ENCODE measurements around the gene SPRED2. TPM values are rescaled to one million over a fixed set of nuclear protein-coding genes. Genes with fewer than 3 reads are reported as not detected.

The SPRED2 gene
- total RNA-seq, 1 donor from 2014 or later, result 55.8 TPM

DNA sequence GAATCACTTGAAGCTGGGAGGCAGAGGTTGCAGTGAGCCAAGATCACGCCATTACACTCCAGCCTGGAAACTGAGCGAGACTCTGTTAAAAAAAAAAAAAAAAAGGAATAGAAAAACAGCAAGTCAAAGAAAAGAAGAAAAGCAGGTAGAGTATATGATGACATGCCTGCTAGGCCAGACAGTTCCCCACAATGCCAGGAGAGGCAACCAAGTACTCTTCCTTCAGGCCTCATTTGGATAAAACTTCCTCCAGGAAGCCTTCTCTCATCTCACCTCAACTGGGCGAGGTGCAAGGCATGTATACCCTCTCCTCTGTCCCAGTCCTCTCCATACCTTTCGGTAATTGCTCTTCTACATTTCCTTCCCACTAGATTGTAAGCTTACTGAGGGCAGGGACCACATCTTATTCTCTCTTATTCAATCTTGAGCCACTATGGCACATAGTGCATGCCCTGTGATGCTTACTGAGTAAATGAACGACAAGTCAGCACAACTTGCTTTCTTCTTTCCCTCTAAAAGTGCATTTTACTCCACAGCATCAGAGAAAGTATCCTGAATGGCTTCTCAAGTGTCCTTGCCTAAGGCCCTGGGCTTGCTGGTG is 10.1 kb upstream of the SPRED2 start:
- Mint-ChIP-seq H3K27ac (ENCODE audit: unreplicated experiment) (no peak overlapping the region), H3K4me1 (peaks cover 24% of the 10 kb centered on the region), H3K27me3 (ENCODE audit: low read depth) (no peaks in the 10 kb centered on the region), H3K9me3 (peaks cover 6% of the 10 kb centered on the region), H3K36me3 (ENCODE audit: low read depth) (no peaks in the 10 kb centered on the region), H3K4me3 (no peak overlapping the region)
- TF ChIP-seq, protein P1, sequence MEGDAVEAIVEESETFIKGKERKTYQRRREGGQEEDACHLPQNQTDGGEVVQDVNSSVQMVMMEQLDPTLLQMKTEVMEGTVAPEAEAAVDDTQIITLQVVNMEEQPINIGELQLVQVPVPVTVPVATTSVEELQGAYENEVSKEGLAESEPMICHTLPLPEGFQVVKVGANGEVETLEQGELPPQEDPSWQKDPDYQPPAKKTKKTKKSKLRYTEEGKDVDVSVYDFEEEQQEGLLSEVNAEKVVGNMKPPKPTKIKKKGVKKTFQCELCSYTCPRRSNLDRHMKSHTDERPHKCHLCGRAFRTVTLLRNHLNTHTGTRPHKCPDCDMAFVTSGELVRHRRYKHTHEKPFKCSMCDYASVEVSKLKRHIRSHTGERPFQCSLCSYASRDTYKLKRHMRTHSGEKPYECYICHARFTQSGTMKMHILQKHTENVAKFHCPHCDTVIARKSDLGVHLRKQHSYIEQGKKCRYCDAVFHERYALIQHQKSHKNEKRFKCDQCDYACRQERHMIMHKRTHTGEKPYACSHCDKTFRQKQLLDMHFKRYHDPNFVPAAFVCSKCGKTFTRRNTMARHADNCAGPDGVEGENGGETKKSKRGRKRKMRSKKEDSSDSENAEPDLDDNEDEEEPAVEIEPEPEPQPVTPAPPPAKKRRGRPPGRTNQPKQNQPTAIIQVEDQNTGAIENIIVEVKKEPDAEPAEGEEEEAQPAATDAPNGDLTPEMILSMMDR (conservative IDR thresholded peaks at IDR 0.05), result no peak
- DNase-seq (ENCODE audit: low read depth, low spot score), result no peak

DNA sequence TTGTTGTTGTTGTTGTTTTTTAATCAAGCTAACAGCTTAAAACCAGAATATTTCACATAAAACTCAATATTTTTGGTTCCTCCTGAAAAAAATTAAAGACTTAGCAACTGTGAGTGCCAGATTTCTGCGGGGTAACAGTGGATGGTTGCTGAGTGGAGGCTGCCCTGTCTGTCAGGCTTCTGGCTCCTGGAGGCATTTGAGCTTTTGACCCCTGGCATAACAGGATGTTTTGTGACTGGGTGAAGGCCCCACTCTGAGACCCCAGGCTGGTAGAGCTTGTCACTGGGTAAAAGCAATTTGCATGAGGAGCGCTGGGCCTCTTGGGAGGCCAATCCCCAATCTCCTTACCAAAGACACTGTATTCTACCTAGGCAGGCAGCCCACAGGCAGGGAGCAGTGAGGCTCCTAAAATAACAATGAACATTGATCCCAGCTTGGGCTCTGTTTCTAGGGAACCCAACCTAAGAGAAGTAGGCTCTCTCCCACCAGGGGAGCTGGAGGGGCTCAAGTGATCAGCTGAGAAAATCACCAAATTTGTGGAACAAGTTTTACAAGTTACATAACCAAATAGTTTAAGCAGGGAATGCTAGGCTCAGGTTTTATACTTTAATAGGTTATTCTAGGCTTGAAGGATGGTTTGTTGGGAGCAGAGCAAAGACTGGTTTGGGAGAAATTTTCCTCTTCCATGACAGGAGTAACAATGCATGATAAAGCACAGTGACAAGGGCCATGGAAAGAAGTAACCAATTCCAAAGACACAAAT is 5.9 kb upstream of the SPRED2 start:
- no peaks in the 10 kb centered on the region for H3K27me3 Mint-ChIP-seq (ENCODE audit: low read depth)
- peaks cover 6% of the 10 kb centered on the region for H3K9me3 Mint-ChIP-seq
- TF ChIP-seq, protein P1 (conservative IDR thresholded peaks at IDR 0.05), result no peak
- peak overlapping the region; percentile 40 for H3K27ac Mint-ChIP-seq (ENCODE audit: unreplicated experiment)
- H3K4me1 Mint-ChIP-seq, result peaks cover 50% of the 10 kb centered on the region
- H3K36me3 Mint-ChIP-seq (ENCODE audit: low read depth), result no peaks in the 10 kb centered on the region
- DNase-seq (ENCODE audit: low read depth, low spot score), result peak; percentile 31
- peak overlapping the region; percentile 97 for H3K4me3 Mint-ChIP-seq

GRCh38 chr2:65437392-65438135 is 5.2 kb upstream of the SPRED2 start:
- peak overlapping the region; percentile 97 for H3K4me3 Mint-ChIP-seq
- H3K27me3 Mint-ChIP-seq (ENCODE audit: low read depth), result no peaks in the 10 kb centered on the region
- TF ChIP-seq, protein P1 (conservative IDR thresholded peaks at IDR 0.05), result no peak
- H3K4me1 Mint-ChIP-seq, result peaks cover 56% of the 10 kb centered on the region
- H3K36me3 Mint-ChIP-seq (ENCODE audit: low read depth), result no peaks in the 10 kb centered on the region
- H3K27ac Mint-ChIP-seq (ENCODE audit: unreplicated experiment), result peak overlapping the region; percentile 92
- H3K9me3 Mint-ChIP-seq, result peaks cover 4% of the 10 kb centered on the region
- DNase-seq (ENCODE audit: low read depth, low spot score), result no peak

DNA sequence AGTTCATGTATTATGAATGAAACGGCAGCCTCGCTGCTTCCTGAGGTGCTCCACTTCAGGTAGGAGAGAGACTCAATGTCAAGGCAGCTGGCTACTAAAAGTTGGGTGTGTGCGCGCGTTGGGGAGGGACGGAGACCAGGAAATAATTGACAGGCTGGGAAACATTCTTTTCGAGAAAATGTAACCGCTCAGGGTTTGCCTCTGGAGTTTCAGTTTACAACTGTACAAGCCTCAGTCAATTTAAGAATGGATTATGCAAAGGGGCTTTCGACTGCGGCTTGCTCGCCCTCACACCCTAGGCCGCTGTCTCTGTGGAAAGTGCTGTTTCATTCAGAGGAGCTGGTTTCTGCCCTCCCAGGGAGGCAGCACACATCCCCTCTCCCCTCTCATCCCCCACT is 4.4 kb upstream of the SPRED2 start:
- no peak for DNase-seq (ENCODE audit: low read depth, low spot score)
- no peaks in the 10 kb centered on the region for H3K27me3 Mint-ChIP-seq (ENCODE audit: low read depth)
- H3K4me3 Mint-ChIP-seq, result peak overlapping the region; percentile 97
- peak overlapping the region; percentile 98 for H3K27ac Mint-ChIP-seq (ENCODE audit: unreplicated experiment)
- H3K4me1 Mint-ChIP-seq, result peaks cover 59% of the 10 kb centered on the region
- H3K9me3 Mint-ChIP-seq, result peaks cover 2% of the 10 kb centered on the region
- no peaks in the 10 kb centered on the region for H3K36me3 Mint-ChIP-seq (ENCODE audit: low read depth)
- TF ChIP-seq, protein P1 (conservative IDR thresholded peaks at IDR 0.05), result no peak

DNA sequence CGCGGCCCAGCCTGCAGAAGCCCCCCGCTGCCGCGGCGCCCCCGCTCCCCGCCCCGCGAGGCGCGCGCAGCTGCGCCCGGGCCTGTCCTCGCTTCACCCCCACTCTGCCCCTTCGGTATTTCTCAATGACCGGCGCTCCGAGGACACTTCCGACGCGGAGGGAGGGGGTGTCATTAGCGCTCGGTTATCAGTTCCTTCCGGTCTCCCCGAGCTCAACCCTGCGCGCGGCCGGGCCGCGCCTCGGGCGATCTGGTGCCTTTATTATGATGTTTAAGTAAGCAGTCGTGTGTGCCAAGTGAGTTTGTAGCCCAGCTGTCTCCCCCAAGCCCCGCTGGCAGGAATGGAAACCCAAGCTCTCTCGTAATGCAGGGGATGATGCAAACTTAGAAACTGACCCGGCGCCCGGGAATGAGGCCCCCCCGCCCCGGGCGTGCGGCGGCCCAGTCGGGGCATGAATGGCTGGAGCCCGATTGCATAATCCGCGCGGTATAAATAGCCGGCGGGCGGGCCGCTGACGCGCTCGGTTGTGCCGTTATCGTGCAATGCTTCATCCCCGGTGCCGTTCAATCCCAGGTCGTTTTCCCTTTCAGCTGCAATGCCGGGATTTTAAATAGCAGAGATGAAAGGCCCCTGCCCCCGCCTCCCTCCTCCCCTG is 3.9 kb upstream of the SPRED2 start:
- TF ChIP-seq, protein P1 (conservative IDR thresholded peaks at IDR 0.05), result no peak
- peak; percentile 63 for DNase-seq (ENCODE audit: low read depth, low spot score)
- Mint-ChIP-seq H3K9me3 (no peaks in the 10 kb centered on the region), H3K27ac (ENCODE audit: unreplicated experiment) (peak overlapping the region; percentile 98), H3K27me3 (ENCODE audit: low read depth) (no peaks in the 10 kb centered on the region), H3K4me1 (peaks cover 59% of the 10 kb centered on the region), H3K4me3 (peak overlapping the region; percentile 97), H3K36me3 (ENCODE audit: low read depth) (no peaks in the 10 kb centered on the region)
